ENCODE measurements around the gene TM4SF1. TPM values are rescaled to one million over a fixed set of nuclear protein-coding genes. Genes with fewer than 3 reads are reported as not detected.

TM4SF1 gene
- polyA plus RNA-seq, 1 of the 3 experiments (the other 2 are of a cell fraction) = 209 TPM

DNA sequence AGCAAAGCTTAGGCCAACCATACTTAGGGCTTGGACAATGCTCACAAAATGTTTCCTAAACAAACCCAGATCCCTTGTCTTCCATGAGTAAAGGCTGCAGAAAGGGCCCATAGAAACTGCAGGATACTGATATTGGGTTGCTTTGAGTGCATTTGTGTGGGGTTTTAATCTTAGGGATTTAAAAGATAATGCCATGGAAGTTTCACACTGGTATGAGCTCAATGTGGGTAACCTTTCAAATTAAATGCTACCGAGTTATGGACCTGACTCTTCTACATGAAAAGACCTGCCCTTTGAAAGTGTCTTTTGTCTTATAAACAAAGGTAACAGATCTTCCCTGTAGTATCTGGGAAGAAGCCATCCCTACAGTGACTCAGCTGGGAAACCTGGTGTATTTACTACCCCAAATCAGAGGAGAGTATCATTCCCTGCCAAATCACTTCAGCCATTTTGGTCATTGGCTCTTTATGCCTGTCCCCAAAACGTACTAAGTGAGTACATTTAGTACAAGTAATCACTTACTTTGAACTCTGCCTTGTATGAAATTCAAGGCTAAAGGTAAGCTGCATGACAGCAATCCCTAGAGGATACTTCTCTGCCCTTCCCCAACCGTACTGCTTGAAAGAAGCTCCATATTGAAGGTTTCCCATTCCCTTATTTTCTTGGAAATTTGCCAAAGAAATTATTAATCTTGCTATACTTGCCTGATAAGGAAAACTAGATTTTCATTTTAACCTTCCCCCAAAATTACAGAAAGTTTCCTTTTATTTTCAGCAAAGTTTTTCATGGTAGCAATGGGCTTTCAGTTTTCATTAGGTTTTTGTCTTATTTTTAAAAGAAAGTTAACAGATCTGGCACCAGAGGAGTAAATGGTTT, 7.2 kb downstream of the TM4SF1 start:
- ChIA-PET POLR2A (no interaction called here), CTCF (interaction anchor here (0.9 to 1.6 kb wide), 5 partner anchors 10 to 110 kb away, joined by 3 to 4 read pairs (median 3); no protein-coding TSS in a partner anchor)
- Histone ChIP-seq H2AFZ (ENCODE audit: low read depth) (no peak overlapping the region), H3F3A (replicated peaks; ENCODE audit: insufficient read depth) (peaks cover 48% of the 10 kb centered on the region), H3K9me2 (no peaks in the 10 kb centered on the region), H3K36me3 (replicated peaks in 1 of 2; ENCODE audit: control insufficient read depth in 1 of 2, insufficient read depth in 2 of 2, low read length in 1 of 2) (peaks cover 17 to 50% of the 10 kb centered on the region in 2 experiments), H3K9ac (peak overlapping the region; percentile 18; the same call in 1 of the 2 replicates), H3K9me3 (no peaks in the 10 kb centered on the region), H3K27ac (ENCODE audit: low read depth in 2 of 2, low read length in 1 of 2) (peak overlapping the region in 1 of 2 experiments; percentile 62; a peak in 3 of 4 replicates), H3K4me2 (no peak overlapping the region), H3K4me3 (ENCODE audit: low read depth in 2 of 2, low read length in 1 of 2) (no peak overlapping the region), H3K27me3 (ENCODE audit: insufficient read depth) (no peaks in the 10 kb centered on the region), H4K20me1 (ENCODE audit: insufficient read depth) (no peaks in the 10 kb centered on the region), H3K79me2 (ENCODE audit: insufficient read depth) (peaks cover 28% of the 10 kb centered on the region), H3K4me1 (ENCODE audit: control insufficient read depth in 1 of 2, insufficient read depth in 2 of 2, low read depth in 1 of 2, low read length in 1 of 2) (peaks cover under 1 to 38% of the 10 kb centered on the region in 2 experiments; a peak in 3 of 4 replicates)
- WGBS (ENCODE audit: low lambda C conversion rate) = 61% methylated on average over 3 of the region's 3 CpGs
- TF ChIP-seq GABPA (IDR thresholded peaks at IDR 0.05; ENCODE audit: low read depth) (no peak), RCOR1 (IDR thresholded peaks at IDR 0.05; ENCODE audit: low read length) (no peak), NFIC (IDR thresholded peaks at IDR 0.05; ENCODE audit: borderline replicate concordance) (no peak), FOSL2 (IDR thresholded peaks at IDR 0.05; ENCODE audit: borderline replicate concordance, low read depth) (no peak), TAF1 (IDR thresholded peaks at IDR 0.05; ENCODE audit: borderline replicate concordance, low read depth, low read length) (no peak), CHD2 (IDR thresholded peaks at IDR 0.05; ENCODE audit: low read length, partially characterized antibody) (no peak), GATA2 (CRISPR knock-in tag; IDR thresholded peaks at IDR 0.05) (no peak), TEAD4 (IDR thresholded peaks at IDR 0.05; ENCODE audit: borderline replicate concordance, insufficient read depth) (no peak), FOXJ3 (CRISPR knock-in tag; IDR thresholded peaks at IDR 0.05) (no peak)
- TF ChIP-seq, protein P1, sequence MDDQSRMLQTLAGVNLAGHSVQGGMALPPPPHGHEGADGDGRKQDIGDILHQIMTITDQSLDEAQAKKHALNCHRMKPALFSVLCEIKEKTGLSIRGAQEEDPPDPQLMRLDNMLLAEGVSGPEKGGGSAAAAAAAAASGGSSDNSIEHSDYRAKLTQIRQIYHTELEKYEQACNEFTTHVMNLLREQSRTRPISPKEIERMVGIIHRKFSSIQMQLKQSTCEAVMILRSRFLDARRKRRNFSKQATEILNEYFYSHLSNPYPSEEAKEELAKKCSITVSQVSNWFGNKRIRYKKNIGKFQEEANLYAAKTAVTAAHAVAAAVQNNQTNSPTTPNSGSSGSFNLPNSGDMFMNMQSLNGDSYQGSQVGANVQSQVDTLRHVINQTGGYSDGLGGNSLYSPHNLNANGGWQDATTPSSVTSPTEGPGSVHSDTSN (IDR thresholded peaks at IDR 0.05) = no peak
- TF ChIP-seq, protein P2, sequence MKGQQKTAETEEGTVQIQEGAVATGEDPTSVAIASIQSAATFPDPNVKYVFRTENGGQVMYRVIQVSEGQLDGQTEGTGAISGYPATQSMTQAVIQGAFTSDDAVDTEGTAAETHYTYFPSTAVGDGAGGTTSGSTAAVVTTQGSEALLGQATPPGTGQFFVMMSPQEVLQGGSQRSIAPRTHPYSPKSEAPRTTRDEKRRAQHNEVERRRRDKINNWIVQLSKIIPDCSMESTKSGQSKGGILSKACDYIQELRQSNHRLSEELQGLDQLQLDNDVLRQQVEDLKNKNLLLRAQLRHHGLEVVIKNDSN (IDR thresholded peaks at IDR 0.05; ENCODE audit: borderline replicate concordance, low read depth) = no peak
- DNase-seq = no peak

DNA sequence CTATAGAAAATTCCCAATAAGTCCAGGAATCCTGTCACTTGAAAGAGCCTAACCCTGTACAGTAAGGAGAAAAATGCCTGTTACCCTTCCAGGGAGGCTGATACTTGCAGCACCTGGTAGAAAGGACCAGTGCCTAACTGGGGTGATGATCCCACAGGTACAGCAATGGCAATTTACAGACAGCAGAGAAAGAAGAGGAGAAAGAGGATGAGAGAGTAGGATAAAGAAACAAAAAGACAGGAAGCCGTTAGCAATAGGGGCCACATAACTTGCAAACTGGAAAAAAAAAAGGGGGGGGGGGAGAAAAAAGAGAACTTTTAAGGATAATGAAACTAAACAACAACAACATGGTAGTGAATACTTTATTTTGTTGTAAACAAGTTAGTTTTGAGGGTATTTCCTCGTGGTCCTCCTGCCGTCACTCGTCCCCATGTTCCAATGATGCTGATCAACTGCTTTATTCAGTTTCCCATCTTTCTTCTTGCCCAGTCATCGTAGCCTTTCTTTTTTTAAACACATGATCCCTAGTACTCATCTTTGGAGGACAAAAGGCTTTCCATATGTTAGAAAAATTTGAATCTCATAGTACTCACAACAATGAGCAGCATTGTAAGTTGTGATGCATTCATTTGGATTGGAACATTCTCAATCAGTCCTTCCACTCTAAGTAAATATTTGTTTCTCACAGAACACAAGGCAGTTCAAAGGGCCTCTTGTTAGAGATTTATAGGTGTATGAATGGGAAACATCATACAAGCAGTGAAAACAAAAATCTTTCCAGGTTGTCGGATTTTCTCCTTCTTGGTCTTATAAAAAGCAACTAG, 8.6 kb downstream of the TM4SF1 start:
- H3K36me3 ChIP-seq (replicated peaks in 1 of 2; ENCODE audit: control insufficient read depth in 1 of 2, insufficient read depth in 2 of 2, low read length in 1 of 2) = peaks cover 10 to 37% of the 10 kb centered on the region in 2 experiments
- ChIA-PET POLR2A (no interaction called here), CTCF (no interaction called here)
- H3K9ac ChIP-seq = no peak overlapping the region
- peaks cover 0 to 32% of the 10 kb centered on the region in 2 experiments; a peak in 2 of 4 replicates for H3K4me1 ChIP-seq (ENCODE audit: control insufficient read depth in 1 of 2, insufficient read depth in 2 of 2, low read depth in 1 of 2, low read length in 1 of 2)
- WGBS (ENCODE audit: low lambda C conversion rate) = 77% methylated on average over 6 of the region's 6 CpGs
- H3K4me2 ChIP-seq = no peak overlapping the region
- DNase-seq = no peak
- H3K4me3 ChIP-seq (ENCODE audit: low read depth in 2 of 2, low read length in 1 of 2) = no peak overlapping the region
- H3K9me3 ChIP-seq = no peaks in the 10 kb centered on the region
- TF ChIP-seq FOXM1 (IDR thresholded peaks at IDR 0.05; ENCODE audit: low read depth) (no peak), MXI1 (IDR thresholded peaks at IDR 0.05; ENCODE audit: low read depth, low read length) (no peak), RFX5 (IDR thresholded peaks at IDR 0.05; ENCODE audit: low read length) (no peak), TAF1 (IDR thresholded peaks at IDR 0.05; ENCODE audit: borderline replicate concordance, low read depth, low read length) (no peak), TCF12 (IDR thresholded peaks at IDR 0.05) (no peak), NRF1 (IDR thresholded peaks at IDR 0.05; ENCODE audit: low read depth, low read length) (no peak), YY1 (IDR thresholded peaks at IDR 0.05; ENCODE audit: low read depth) (no peak)
- TF ChIP-seq, protein P3, sequence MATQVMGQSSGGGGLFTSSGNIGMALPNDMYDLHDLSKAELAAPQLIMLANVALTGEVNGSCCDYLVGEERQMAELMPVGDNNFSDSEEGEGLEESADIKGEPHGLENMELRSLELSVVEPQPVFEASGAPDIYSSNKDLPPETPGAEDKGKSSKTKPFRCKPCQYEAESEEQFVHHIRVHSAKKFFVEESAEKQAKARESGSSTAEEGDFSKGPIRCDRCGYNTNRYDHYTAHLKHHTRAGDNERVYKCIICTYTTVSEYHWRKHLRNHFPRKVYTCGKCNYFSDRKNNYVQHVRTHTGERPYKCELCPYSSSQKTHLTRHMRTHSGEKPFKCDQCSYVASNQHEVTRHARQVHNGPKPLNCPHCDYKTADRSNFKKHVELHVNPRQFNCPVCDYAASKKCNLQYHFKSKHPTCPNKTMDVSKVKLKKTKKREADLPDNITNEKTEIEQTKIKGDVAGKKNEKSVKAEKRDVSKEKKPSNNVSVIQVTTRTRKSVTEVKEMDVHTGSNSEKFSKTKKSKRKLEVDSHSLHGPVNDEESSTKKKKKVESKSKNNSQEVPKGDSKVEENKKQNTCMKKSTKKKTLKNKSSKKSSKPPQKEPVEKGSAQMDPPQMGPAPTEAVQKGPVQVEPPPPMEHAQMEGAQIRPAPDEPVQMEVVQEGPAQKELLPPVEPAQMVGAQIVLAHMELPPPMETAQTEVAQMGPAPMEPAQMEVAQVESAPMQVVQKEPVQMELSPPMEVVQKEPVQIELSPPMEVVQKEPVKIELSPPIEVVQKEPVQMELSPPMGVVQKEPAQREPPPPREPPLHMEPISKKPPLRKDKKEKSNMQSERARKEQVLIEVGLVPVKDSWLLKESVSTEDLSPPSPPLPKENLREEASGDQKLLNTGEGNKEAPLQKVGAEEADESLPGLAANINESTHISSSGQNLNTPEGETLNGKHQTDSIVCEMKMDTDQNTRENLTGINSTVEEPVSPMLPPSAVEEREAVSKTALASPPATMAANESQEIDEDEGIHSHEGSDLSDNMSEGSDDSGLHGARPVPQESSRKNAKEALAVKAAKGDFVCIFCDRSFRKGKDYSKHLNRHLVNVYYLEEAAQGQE (IDR thresholded peaks at IDR 0.05; ENCODE audit: low read depth, low read length) = no peak
- TF ChIP-seq, protein P1 (IDR thresholded peaks at IDR 0.05) = no peak
- H3K27me3 ChIP-seq (ENCODE audit: insufficient read depth) = no peaks in the 10 kb centered on the region
- H3F3A ChIP-seq (replicated peaks; ENCODE audit: insufficient read depth) = peaks cover 53% of the 10 kb centered on the region
- H3K9me2 ChIP-seq = no peaks in the 10 kb centered on the region
- H3K27ac ChIP-seq (ENCODE audit: low read depth in 2 of 2, low read length in 1 of 2) = peak overlapping the region in 1 of 2 experiments; percentile 62; a peak in 2 of 4 replicates
- H4K20me1 ChIP-seq (ENCODE audit: insufficient read depth) = no peaks in the 10 kb centered on the region
- H3K79me2 ChIP-seq (ENCODE audit: insufficient read depth) = peaks cover 14% of the 10 kb centered on the region
- H2AFZ ChIP-seq (ENCODE audit: low read depth) = no peak overlapping the region
